HEK293 (cell line): ENCODE results near the gene MYOD1.

Experiments used
- CTCF ChIA-PET: fragments of 350-600 bp; formaldehyde crosslinking; extraction: SDS; loops from one replicate; lab custom pipeline; 2021; ENCODE audit warnings: antibody characterized with exemption; lab: Yijun Ruan, JAX
- POLR2A ChIA-PET: fragments of 300-600 bp; formaldehyde crosslinking; extraction: SDS; loops from one replicate; lab custom pipeline; 2020; ENCODE audit warnings: antibody characterized with exemption, inconsistent platforms; lab: Yijun Ruan, JAX
- H3K27ac ChIP-seq: fragments of 200-500 bp; sonication (Bioruptor generic); 2 replicates; pipeline ENCODE4 v1.5.1; 2014; ENCODE audit warnings: low read depth, low read length, control low read depth, inconsistent platforms; ENCODE audit errors: extremely low read depth
- H3K36me3 ChIP-seq, 2 experiments: fragments of 200-500 bp in 1 of 2; sonication (Bioruptor generic) in 1 of 2; 1 replicate in 1 of 2; 2 replicates in 1 of 2; pipeline ENCODE4 v1.5.1; 2014 to 2017; ENCODE audit warnings: inconsistent platforms in 2 of 2, low read length in 2 of 2; ENCODE audit not compliant: control insufficient read depth in 2 of 2, insufficient read depth in 1 of 2
- H3K4me1 ChIP-seq: fragments of 200-500 bp; sonication (Bioruptor generic); 2 replicates; pipeline ENCODE4 v1.5.1; 2014; ENCODE audit warnings: mild to moderate bottlenecking, low read length, inconsistent platforms; ENCODE audit not compliant: control insufficient read depth, insufficient read depth
- H3K4me3 ChIP-seq: 2 replicates; pipeline ENCODE4 v1.5.1; 2011; ENCODE audit warnings: low read depth, mild to moderate bottlenecking, control low read depth, low read length, moderate library complexity
- H3K9me3 ChIP-seq: fragments of 200-500 bp; sonication (Bioruptor generic); 2 replicates; pipeline ENCODE4 v1.5.1; 2014; ENCODE audit warnings: low read depth, low read length, inconsistent platforms; ENCODE audit not compliant: control insufficient read depth, insufficient read depth
- EGR2 ChIP-seq: fragments of 450-650 bp; formaldehyde crosslinking; IDR thresholded peaks from 2 replicates; pipeline ENCODE4 v1.5.1; 2016; ENCODE audit warnings: low read depth, missing biosample characterization, missing genetic modification characterization
- IKZF3 ChIP-seq: fragments of 450-650 bp; IDR thresholded peaks from 2 replicates; pipeline ENCODE4 v1.5.0; 2018; ENCODE audit warnings: missing biosample characterization, mild to moderate bottlenecking, missing genetic modification characterization, moderate library complexity
- ZBTB17 ChIP-seq: fragments of 450-650 bp; formaldehyde crosslinking; IDR thresholded peaks from 2 replicates; pipeline ENCODE4 v1.5.1; 2016; ENCODE audit warnings: missing biosample characterization, missing genetic modification characterization
- ZFP3 ChIP-seq: fragments of 450-650 bp; formaldehyde crosslinking; IDR thresholded peaks from 2 replicates; pipeline ENCODE4 v1.5.1; 2016; ENCODE audit warnings: low read depth, missing biosample characterization, missing genetic modification characterization
- ZFP41 ChIP-seq: fragments of 450-650 bp; formaldehyde crosslinking; IDR thresholded peaks from 2 replicates; pipeline ENCODE4 v1.5.1; 2016; ENCODE audit warnings: missing biosample characterization, missing genetic modification characterization, borderline replicate concordance
- ZNF16 ChIP-seq: fragments of 450-650 bp; formaldehyde crosslinking; IDR thresholded peaks from 2 replicates; pipeline ENCODE4 v1.5.1; 2016; ENCODE audit warnings: low read depth, missing biosample characterization, missing genetic modification characterization
- ZNF174 ChIP-seq: fragments of 450-650 bp; formaldehyde crosslinking; IDR thresholded peaks from 2 replicates; pipeline ENCODE4 v1.5.0; 2017; ENCODE audit warnings: missing biosample characterization, mild to moderate bottlenecking, missing genetic modification characterization
- ZNF302 ChIP-seq: fragments of 450-650 bp; formaldehyde crosslinking; IDR thresholded peaks from 2 replicates; pipeline ENCODE4 v1.5.1; 2016; ENCODE audit warnings: missing biosample characterization, missing genetic modification characterization, low read depth
- ZNF354C ChIP-seq: fragments of 450-650 bp; formaldehyde crosslinking; IDR thresholded peaks from 2 replicates; pipeline ENCODE4 v1.5.1; 2016; ENCODE audit warnings: missing biosample characterization, missing genetic modification characterization, low read depth, borderline replicate concordance
- ZNF433 ChIP-seq: fragments of 450-650 bp; formaldehyde crosslinking; IDR thresholded peaks from 2 replicates; pipeline ENCODE4 v1.5.1; 2016; ENCODE audit warnings: missing biosample characterization, missing genetic modification characterization, low read depth
- ZNF473 ChIP-seq: fragments of 450-650 bp; formaldehyde crosslinking; IDR thresholded peaks from 2 replicates; pipeline ENCODE4 v1.5.1; 2017; ENCODE audit warnings: missing biosample characterization, missing genetic modification characterization
- ZNF501 ChIP-seq: fragments of 450-650 bp; formaldehyde crosslinking; IDR thresholded peaks from 2 replicates; pipeline ENCODE4 v1.5.1; 2016; ENCODE audit warnings: missing biosample characterization, missing genetic modification characterization
- ZNF514 ChIP-seq: fragments of 450-650 bp; formaldehyde crosslinking; IDR thresholded peaks from 2 replicates; pipeline ENCODE4 v1.5.1; 2016; ENCODE audit warnings: missing biosample characterization, missing genetic modification characterization
- ZNF549 ChIP-seq: fragments of 450-650 bp; IDR thresholded peaks from 2 replicates; pipeline ENCODE4 v1.5.1; 2018; ENCODE audit warnings: missing biosample characterization, missing genetic modification characterization, mild to moderate bottlenecking, inconsistent platforms, moderate library complexity
- ZNF558 ChIP-seq: fragments of 450-650 bp; formaldehyde crosslinking; IDR thresholded peaks from 2 replicates; pipeline ENCODE4 v1.5.1; 2016; ENCODE audit warnings: missing biosample characterization, missing genetic modification characterization
- ZNF623 ChIP-seq: fragments of 450-650 bp; formaldehyde crosslinking; IDR thresholded peaks from 2 replicates; pipeline ENCODE4 v1.5.1; 2016; ENCODE audit warnings: missing biosample characterization, missing genetic modification characterization
- ZNF747 ChIP-seq: fragments of 450-650 bp; formaldehyde crosslinking; IDR thresholded peaks from 2 replicates; pipeline ENCODE4 v1.5.1; 2016; ENCODE audit warnings: missing biosample characterization, missing genetic modification characterization
- TF ChIP-seq, protein P1 (sequence below): fragments of 450-650 bp; formaldehyde crosslinking; conservative IDR thresholded peaks from 2 replicates; pipeline ENCODE4 v1.5.1; 2016; ENCODE audit warnings: low read depth, missing biosample characterization, missing genetic modification characterization
- TF ChIP-seq, protein P2 (sequence below): fragments of 450-650 bp; IDR thresholded peaks from 2 replicates; pipeline ENCODE4 v1.5.1; 2018; ENCODE audit warnings: missing biosample characterization, mild to moderate bottlenecking, missing genetic modification characterization
- TF ChIP-seq, protein P3 (sequence below): fragments of 450-650 bp; IDR thresholded peaks from 2 replicates; pipeline ENCODE4 v1.5.1; 2018; ENCODE audit warnings: missing biosample characterization, missing genetic modification characterization
- TF ChIP-seq, protein P4 (sequence below): fragments of 450-650 bp; formaldehyde crosslinking; IDR thresholded peaks from 2 replicates; pipeline ENCODE4 v1.5.1; 2016; ENCODE audit warnings: missing biosample characterization, missing genetic modification characterization
- TF ChIP-seq, protein P5 (sequence below): fragments of 450-650 bp; formaldehyde crosslinking; IDR thresholded peaks from 2 replicates; pipeline ENCODE4 v1.5.1; 2016; ENCODE audit warnings: missing biosample characterization, missing genetic modification characterization
- TF ChIP-seq, protein P6 (sequence below): fragments of 450-650 bp; formaldehyde crosslinking; IDR thresholded peaks from 2 replicates; pipeline ENCODE4 v1.5.1; 2016; ENCODE audit warnings: missing biosample characterization, missing genetic modification characterization, low read depth

The MYOD1 gene

DNA sequence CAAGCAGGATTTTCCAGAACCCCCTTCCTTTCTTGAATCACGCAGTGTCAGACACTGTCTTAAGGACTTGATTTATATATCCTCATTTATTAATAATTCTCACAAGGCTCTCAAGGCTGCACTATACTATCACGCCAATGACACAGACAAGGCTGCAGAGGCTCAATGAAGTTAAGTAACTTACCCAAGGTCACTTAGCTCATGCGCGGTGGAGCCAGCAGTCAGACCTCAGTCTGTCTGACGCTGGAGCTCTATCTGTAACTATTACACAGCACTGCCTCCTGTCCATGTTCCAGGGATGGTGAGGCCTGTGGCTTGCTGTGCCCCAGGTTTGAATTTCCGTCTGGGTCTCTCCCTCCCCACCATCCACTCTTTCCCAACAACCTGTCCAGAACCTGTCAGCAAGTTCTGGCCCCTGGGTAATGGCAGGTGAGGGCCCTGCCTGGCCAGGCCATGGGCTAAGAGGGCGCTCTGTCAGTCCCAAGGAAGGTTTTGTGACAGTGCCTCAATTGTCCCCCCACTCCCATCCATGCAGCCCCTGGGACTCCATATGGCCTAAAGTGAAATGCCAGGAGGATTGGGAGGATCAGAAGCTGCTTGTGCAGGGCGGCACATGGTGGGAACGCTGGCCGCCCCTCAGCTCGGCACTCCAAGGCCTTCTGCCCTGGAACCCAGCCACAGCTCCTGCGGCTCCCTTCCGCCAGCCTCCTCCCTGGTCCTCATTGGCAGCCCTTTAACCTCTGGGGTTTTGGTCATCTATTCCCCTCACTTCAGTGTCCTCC is 23.8 kb downstream of the MYOD1 start:
- Histone ChIP-seq H3K9me3 (no peaks in the 10 kb centered on the region), H3K36me3 (no peaks in the 10 kb centered on the region), H3K27ac (no peak overlapping the region), H3K4me1 (no peaks in the 10 kb centered on the region)
- POLR2A ChIA-PET = interaction anchor here (0.6 kb wide), 1 partner anchor 8 kb away, joined by 3 read pairs; the partner anchor contains the start of gene KCNC1
- CTCF ChIA-PET = interaction anchor here (0.7 to 4.8 kb wide), 5 partner anchors 13 to 230 kb away, joined by 3 to 25 read pairs (median 4); no protein-coding TSS in a partner anchor
- no peak for TF ChIP-seq ZNF747 (tag by site-specific recombination)
- TF ChIP-seq, protein P1, sequence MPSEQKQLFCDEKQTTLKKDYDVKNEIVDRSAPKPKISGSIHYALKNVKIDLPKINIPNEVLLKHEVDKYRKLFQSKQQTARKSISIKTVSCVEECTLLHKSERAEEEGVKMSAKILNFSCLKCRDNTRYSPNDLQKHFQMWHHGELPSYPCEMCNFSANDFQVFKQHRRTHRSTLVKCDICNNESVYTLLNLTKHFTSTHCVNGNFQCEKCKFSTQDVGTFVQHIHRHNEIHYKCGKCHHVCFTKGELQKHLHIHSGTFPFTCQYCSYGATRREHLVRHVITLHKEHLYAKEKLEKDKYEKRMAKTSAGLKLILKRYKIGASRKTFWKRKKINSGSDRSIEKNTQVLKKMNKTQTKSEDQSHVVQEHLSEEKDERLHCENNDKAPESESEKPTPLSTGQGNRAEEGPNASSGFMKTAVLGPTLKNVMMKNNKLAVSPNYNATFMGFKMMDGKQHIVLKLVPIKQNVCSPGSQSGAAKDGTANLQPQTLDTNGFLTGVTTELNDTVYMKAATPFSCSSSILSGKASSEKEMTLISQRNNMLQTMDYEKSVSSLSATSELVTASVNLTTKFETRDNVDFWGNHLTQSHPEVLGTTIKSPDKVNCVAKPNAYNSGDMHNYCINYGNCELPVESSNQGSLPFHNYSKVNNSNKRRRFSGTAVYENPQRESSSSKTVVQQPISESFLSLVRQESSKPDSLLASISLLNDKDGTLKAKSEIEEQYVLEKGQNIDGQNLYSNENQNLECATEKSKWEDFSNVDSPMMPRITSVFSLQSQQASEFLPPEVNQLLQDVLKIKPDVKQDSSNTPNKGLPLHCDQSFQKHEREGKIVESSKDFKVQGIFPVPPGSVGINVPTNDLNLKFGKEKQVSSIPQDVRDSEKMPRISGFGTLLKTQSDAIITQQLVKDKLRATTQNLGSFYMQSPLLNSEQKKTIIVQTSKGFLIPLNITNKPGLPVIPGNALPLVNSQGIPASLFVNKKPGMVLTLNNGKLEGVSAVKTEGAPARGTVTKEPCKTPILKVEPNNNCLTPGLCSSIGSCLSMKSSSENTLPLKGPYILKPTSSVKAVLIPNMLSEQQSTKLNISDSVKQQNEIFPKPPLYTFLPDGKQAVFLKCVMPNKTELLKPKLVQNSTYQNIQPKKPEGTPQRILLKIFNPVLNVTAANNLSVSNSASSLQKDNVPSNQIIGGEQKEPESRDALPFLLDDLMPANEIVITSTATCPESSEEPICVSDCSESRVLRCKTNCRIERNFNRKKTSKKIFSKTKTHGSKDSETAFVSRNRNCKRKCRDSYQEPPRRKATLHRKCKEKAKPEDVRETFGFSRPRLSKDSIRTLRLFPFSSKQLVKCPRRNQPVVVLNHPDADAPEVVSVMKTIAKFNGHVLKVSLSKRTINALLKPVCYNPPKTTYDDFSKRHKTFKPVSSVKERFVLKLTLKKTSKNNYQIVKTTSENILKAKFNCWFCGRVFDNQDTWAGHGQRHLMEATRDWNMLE (tag by site-specific recombination) = no peak
- TF ChIP-seq ZNF549 (tag by site-specific recombination) = no peak
- TF ChIP-seq ZFP41 (tag by site-specific recombination) = no peak
- no peak for TF ChIP-seq ZNF354C
- no peak for TF ChIP-seq ZNF558 (tag by site-specific recombination)
- no peak for TF ChIP-seq ZFP3 (tag by site-specific recombination)
- TF ChIP-seq, protein P2, sequence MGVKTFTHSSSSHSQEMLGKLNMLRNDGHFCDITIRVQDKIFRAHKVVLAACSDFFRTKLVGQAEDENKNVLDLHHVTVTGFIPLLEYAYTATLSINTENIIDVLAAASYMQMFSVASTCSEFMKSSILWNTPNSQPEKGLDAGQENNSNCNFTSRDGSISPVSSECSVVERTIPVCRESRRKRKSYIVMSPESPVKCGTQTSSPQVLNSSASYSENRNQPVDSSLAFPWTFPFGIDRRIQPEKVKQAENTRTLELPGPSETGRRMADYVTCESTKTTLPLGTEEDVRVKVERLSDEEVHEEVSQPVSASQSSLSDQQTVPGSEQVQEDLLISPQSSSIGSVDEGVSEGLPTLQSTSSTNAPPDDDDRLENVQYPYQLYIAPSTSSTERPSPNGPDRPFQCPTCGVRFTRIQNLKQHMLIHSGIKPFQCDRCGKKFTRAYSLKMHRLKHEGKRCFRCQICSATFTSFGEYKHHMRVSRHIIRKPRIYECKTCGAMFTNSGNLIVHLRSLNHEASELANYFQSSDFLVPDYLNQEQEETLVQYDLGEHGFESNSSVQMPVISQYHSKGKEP (tag by site-specific recombination) = no peak
- no peak for TF ChIP-seq ZNF174
- no peak for TF ChIP-seq ZNF473
- TF ChIP-seq IKZF3 (tag by site-specific recombination) = no peak
- no peak for TF ChIP-seq ZNF514 (tag by site-specific recombination)
- TF ChIP-seq, protein P3, sequence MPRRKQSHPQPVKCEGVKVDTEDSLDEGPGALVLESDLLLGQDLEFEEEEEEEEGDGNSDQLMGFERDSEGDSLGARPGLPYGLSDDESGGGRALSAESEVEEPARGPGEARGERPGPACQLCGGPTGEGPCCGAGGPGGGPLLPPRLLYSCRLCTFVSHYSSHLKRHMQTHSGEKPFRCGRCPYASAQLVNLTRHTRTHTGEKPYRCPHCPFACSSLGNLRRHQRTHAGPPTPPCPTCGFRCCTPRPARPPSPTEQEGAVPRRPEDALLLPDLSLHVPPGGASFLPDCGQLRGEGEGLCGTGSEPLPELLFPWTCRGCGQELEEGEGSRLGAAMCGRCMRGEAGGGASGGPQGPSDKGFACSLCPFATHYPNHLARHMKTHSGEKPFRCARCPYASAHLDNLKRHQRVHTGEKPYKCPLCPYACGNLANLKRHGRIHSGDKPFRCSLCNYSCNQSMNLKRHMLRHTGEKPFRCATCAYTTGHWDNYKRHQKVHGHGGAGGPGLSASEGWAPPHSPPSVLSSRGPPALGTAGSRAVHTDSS (tag by site-specific recombination) = no peak
- TF ChIP-seq ZNF501 (tag by site-specific recombination) = no peak
- no peak for TF ChIP-seq ZNF16 (tag by site-specific recombination)
- no peak for TF ChIP-seq ZNF302 (tag by site-specific recombination)
- TF ChIP-seq, all 188 proteins: peak for 0
- H3K4me3 ChIP-seq = no peak overlapping the region

DNA sequence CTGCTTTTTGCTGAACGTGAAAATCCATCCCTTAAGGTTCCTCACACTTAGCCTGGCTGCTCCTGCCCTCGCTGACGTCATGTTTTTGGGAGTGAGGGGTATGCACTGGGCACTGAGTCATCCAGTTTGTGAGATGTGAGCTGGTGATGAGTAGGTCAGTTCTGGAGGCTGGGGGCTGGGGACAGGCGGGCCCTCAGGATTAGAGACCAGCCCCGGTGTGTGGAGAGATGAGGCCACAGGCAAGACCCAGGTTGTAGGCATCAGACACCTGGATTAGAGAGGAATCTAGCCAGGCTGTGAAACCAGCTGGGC is 24.4 kb downstream of the MYOD1 start:
- Histone ChIP-seq H3K27ac (no peak overlapping the region), H3K4me1 (no peaks in the 10 kb centered on the region), H3K36me3 (no peaks in the 10 kb centered on the region), H3K9me3 (no peaks in the 10 kb centered on the region), H3K4me3 (no peak overlapping the region)
- CTCF ChIA-PET = interaction anchor here (0.6 to 4.8 kb wide), 5 partner anchors 10 to 229 kb away, joined by 3 to 25 read pairs (median 4); no protein-coding TSS in a partner anchor
- POLR2A ChIA-PET = no interaction called here
- TF ChIP-seq EGR2 (tag by site-specific recombination) (no peak), ZBTB17 (tag by site-specific recombination) (peak; percentile 87), ZNF433 (no peak), ZNF623 (tag by site-specific recombination) (no peak)
- TF ChIP-seq, protein P4, sequence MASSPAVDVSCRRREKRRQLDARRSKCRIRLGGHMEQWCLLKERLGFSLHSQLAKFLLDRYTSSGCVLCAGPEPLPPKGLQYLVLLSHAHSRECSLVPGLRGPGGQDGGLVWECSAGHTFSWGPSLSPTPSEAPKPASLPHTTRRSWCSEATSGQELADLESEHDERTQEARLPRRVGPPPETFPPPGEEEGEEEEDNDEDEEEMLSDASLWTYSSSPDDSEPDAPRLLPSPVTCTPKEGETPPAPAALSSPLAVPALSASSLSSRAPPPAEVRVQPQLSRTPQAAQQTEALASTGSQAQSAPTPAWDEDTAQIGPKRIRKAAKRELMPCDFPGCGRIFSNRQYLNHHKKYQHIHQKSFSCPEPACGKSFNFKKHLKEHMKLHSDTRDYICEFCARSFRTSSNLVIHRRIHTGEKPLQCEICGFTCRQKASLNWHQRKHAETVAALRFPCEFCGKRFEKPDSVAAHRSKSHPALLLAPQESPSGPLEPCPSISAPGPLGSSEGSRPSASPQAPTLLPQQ (tag by site-specific recombination) = peak; percentile 46; the same call in 1 of the 2 replicates
- TF ChIP-seq, protein P5, sequence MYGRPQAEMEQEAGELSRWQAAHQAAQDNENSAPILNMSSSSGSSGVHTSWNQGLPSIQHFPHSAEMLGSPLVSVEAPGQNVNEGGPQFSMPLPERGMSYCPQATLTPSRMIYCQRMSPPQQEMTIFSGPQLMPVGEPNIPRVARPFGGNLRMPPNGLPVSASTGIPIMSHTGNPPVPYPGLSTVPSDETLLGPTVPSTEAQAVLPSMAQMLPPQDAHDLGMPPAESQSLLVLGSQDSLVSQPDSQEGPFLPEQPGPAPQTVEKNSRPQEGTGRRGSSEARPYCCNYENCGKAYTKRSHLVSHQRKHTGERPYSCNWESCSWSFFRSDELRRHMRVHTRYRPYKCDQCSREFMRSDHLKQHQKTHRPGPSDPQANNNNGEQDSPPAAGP (tag by site-specific recombination) = peak; percentile 64
- TF ChIP-seq, protein P6, sequence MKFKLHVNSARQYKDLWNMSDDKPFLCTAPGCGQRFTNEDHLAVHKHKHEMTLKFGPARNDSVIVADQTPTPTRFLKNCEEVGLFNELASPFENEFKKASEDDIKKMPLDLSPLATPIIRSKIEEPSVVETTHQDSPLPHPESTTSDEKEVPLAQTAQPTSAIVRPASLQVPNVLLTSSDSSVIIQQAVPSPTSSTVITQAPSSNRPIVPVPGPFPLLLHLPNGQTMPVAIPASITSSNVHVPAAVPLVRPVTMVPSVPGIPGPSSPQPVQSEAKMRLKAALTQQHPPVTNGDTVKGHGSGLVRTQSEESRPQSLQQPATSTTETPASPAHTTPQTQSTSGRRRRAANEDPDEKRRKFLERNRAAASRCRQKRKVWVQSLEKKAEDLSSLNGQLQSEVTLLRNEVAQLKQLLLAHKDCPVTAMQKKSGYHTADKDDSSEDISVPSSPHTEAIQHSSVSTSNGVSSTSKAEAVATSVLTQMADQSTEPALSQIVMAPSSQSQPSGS (tag by site-specific recombination) = peak; percentile 81
